ENCODE data around the gene ELOB. TPM values are rescaled to one million over a fixed set of nuclear protein-coding genes. Genes with fewer than 3 reads are reported as not detected.

The ELOB gene
- total RNA-seq (ENCODE audit: unreplicated experiment), result 183 TPM
- long read RNA-seq, transcript ELOB-205 (3 exons, 331 nt), result minor isoform, 8 of 323 reads
- long read RNA-seq, transcript ELOB-202 (3 exons, 997 nt), result minor isoform, 99 of 323 reads
- long read RNA-seq, transcript ELOB-203 (4 exons, 991 nt), result major isoform, 208 of 323 reads
- long read RNA-seq, partial matches to known transcripts, result 4 of 323 reads
- long read RNA-seq, other reads (novel, unspliced or antisense), result 3 of 323 reads

GRCh38 chr16:2777231-2777902 is at the start of gene ELOB:
Gene ELOB (minus strand): TSS chr16:2777280. CDS start chr16:2777239, 41 bp downstream.
- peak within 1 kb of the TSS; percentile 99 for H3K4me3 Mint-ChIP-seq (ENCODE audit: unreplicated experiment)
- H3K27ac Mint-ChIP-seq (ENCODE audit: unreplicated experiment), result peak within 1 kb of the TSS; percentile 97
- TF ChIP-seq CTCF (IDR thresholded peaks at IDR 0.05; ENCODE audit: partially characterized antibody, unreplicated experiment), result no peak
- peaks cover 10% of the 10 kb centered on the region for H3K4me1 Mint-ChIP-seq (ENCODE audit: low read depth, unreplicated experiment)
- peaks cover 9% of the 10 kb centered on the region for H3K9me3 Mint-ChIP-seq (ENCODE audit: unreplicated experiment)
- H3K27me3 Mint-ChIP-seq (ENCODE audit: unreplicated experiment), result peaks cover 16% of the 10 kb centered on the region
- DNase-seq, result peak; percentile 93
- no peaks in the 10 kb centered on the region for H3K36me3 Mint-ChIP-seq (ENCODE audit: unreplicated experiment)

GRCh38 chr16:2825906-2826305 is 48.8 kb upstream of the ELOB start:
- Mint-ChIP-seq H3K36me3 (ENCODE audit: unreplicated experiment) (no peaks in the 10 kb centered on the region), H3K4me3 (ENCODE audit: unreplicated experiment) (no peak overlapping the region), H3K9me3 (ENCODE audit: unreplicated experiment) (peaks cover 3% of the 10 kb centered on the region), H3K27ac (ENCODE audit: unreplicated experiment) (no peak overlapping the region), H3K27me3 (ENCODE audit: unreplicated experiment) (peaks cover 14% of the 10 kb centered on the region), H3K4me1 (ENCODE audit: low read depth, unreplicated experiment) (peaks cover 6% of the 10 kb centered on the region)
- no peak for DNase-seq
- no peak for TF ChIP-seq CTCF (IDR thresholded peaks at IDR 0.05; ENCODE audit: partially characterized antibody, unreplicated experiment)

GRCh38 chr16:2825049-2825742 is 48.1 kb upstream of the ELOB start:
- TF ChIP-seq CTCF (IDR thresholded peaks at IDR 0.05; ENCODE audit: partially characterized antibody, unreplicated experiment), result no peak

GRCh38 chr16:2824626-2825025 is 47.5 kb upstream of the ELOB start:
- H3K4me3 Mint-ChIP-seq (ENCODE audit: unreplicated experiment), result peak overlapping the region; percentile 8

More at GRCh38 chr16:2825049-2825742, 48.1 kb upstream of the ELOB start:
- no peak for DNase-seq
- Mint-ChIP-seq H3K4me3 (ENCODE audit: unreplicated experiment) (peak overlapping the region; percentile 8), H3K36me3 (ENCODE audit: unreplicated experiment) (no peaks in the 10 kb centered on the region), H3K27me3 (ENCODE audit: unreplicated experiment) (peaks cover 14% of the 10 kb centered on the region), H3K4me1 (ENCODE audit: low read depth, unreplicated experiment) (peaks cover 6% of the 10 kb centered on the region), H3K27ac (ENCODE audit: unreplicated experiment) (no peak overlapping the region), H3K9me3 (ENCODE audit: unreplicated experiment) (peaks cover 3% of the 10 kb centered on the region)

More at GRCh38 chr16:2824626-2825025, 47.5 kb upstream of the ELOB start:
- Mint-ChIP-seq H3K4me1 (ENCODE audit: low read depth, unreplicated experiment) (peaks cover 6% of the 10 kb centered on the region), H3K9me3 (ENCODE audit: unreplicated experiment) (peaks cover 3% of the 10 kb centered on the region), H3K27ac (ENCODE audit: unreplicated experiment) (no peak overlapping the region), H3K27me3 (ENCODE audit: unreplicated experiment) (peaks cover 14% of the 10 kb centered on the region), H3K36me3 (ENCODE audit: unreplicated experiment) (no peaks in the 10 kb centered on the region)
- no peak for TF ChIP-seq CTCF (IDR thresholded peaks at IDR 0.05; ENCODE audit: partially characterized antibody, unreplicated experiment)
- DNase-seq, result no peak
